DOHH2 (cell line): ENCODE measurements around the gene CYP26A1.
A peak's percentile ranks its signal among the peaks of the same experiment; 100 is the strongest.

Experiments
- CTCF ChIP-seq: fragments of 200-600 bp; sonication (generic); IDR thresholded peaks from one replicate; pipeline ENCODE4 v1.5.1; 2014; ENCODE audit warnings: antibody characterized with exemption, mild to moderate bottlenecking, low read depth, low read length; ENCODE audit not compliant: poor library complexity, severe bottlenecking
- EZH2phosphoT487 ChIP-seq: fragments of 200-600 bp; sonication (generic); IDR thresholded peaks from 2 replicates; pipeline ENCODE4 v1.6.1; 2017; ENCODE audit warnings: borderline replicate concordance, mild to moderate bottlenecking, antibody characterized with exemption, low read length, moderate library complexity, mixed read lengths

DNA sequence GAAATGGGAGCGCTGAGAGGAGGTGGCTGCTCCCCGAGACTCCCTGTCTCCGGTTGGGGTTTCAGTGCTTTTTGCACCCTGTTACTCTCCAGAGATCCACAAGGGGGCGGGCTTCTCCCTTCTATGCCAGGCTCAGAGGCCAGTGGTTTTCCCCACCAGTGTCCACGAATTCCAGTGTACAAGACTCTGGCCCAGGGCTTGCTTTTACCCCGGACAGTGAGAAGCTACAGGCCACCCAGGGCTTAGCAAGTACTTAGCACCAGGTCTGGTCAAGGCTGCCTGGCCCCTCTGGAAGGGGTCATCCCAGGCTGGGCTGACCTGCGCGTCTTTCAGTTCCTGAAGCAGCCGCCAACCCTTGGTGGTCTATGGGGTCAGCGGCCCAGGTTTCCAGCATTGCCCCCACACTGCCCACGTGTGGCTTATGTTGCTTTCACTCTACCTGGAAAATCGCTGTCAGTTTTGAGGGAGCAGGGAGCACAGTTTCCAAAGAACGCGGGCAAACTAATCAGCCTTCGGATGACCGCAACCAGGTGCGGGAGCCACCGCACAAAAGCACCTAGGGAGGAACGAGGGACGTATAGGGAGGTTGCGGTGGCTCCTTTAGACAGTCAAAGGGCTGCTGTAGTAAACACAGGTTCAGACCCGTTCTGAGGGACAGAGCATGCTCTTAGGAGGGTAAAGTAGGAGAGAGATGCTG lies 6.8 kb downstream of the CYP26A1 start:
- peak; percentile 90 for TF ChIP-seq CTCF
- TF ChIP-seq EZH2phosphoT487: no peak
